ENCODE results near the gene PLXNA4.

PLXNA4 gene

GRCh38 chr7:132251327-132251659 lies 325.0 kb downstream of the PLXNA4 start:
- no peak for DNase-seq

- no peak for DNase-seq
Observed at GRCh38 chr7:132250480-132251326, 325.6 kb downstream of the PLXNA4 start.

- no peak for DNase-seq
Observed at GRCh38 chr7:132249256-132249971, 326.9 kb downstream of the PLXNA4 start.

- DNase-seq = no peak
Observed at GRCh38 chr7:132248841-132249240, 327.4 kb downstream of the PLXNA4 start.

GRCh38 chr7:132247995-132248618 lies 328.2 kb downstream of the PLXNA4 start:
- no peak for DNase-seq

- DNase-seq = no peak
Observed at GRCh38 chr7:132246591-132246990, 329.7 kb downstream of the PLXNA4 start.

- DNase-seq = no peak
Observed at GRCh38 chr7:132245539-132245938, 330.7 kb downstream of the PLXNA4 start.

- DNase-seq = no peak
Observed at GRCh38 chr7:132244903-132245480, 331.3 kb downstream of the PLXNA4 start.

GRCh38 chr7:132243463-132243862 lies 332.8 kb downstream of the PLXNA4 start:
- DNase-seq = no peak

- DNase-seq = no peak
Observed at GRCh38 chr7:132243051-132243450, 333.2 kb downstream of the PLXNA4 start.

GRCh38 chr7:132242192-132242812 lies 334.0 kb downstream of the PLXNA4 start:
- DNase-seq = no peak

GRCh38 chr7:132240821-132241422 lies 335.3 kb downstream of the PLXNA4 start:
- no peak for DNase-seq

- no peak for DNase-seq
Observed at GRCh38 chr7:132240262-132240661, 336.0 kb downstream of the PLXNA4 start.

GRCh38 chr7:132239422-132239994 lies 336.8 kb downstream of the PLXNA4 start:
- no peak for DNase-seq

- DNase-seq = no peak
Observed at GRCh38 chr7:132234711-132235110, 341.6 kb downstream of the PLXNA4 start.

- DNase-seq = no peak
Observed at GRCh38 chr7:132232406-132232805, 343.9 kb downstream of the PLXNA4 start.

- DNase-seq = no peak
Observed at GRCh38 chr7:132230462-132230861, 345.8 kb downstream of the PLXNA4 start.

GRCh38 chr7:132228240-132228639 lies 348.0 kb downstream of the PLXNA4 start:
- no peak for DNase-seq

GRCh38 chr7:132226957-132227290 lies 349.3 kb downstream of the PLXNA4 start:
- no peak for DNase-seq

GRCh38 chr7:132226046-132226956 lies 350.0 kb downstream of the PLXNA4 start:
- DNase-seq = no peak

Measured in activated T-cell treated with anti-CD3 and anti-CD28 coated beads for 4 hours (primary cell).